ENCODE measurements around the gene PGP.

PGP gene

GRCh38 chr16:2237493-2238149, 23.0 kb upstream of the PGP start:
- DNase-seq (ENCODE audit: low read depth), result no peak

DNA sequence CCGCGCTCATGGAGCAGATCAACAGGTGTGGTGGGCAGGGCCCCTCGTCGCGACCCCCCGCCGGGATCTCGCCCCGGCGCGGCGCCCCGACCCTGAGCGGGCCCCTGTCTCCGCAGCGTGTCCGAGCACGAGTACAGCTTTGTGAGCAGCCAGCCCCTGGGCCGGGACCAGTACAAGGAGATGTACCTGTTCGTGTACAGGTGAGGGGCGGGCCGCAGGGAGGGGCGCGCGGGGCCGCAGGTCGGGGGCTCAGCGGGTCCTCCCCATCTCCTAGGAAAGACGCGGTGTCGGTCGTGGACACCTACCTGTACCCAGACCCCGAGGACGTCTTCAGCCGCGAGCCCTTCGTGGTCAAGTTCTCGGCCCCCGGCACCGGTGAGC, 22.5 kb upstream of the PGP start:
- DNase-seq (ENCODE audit: low read depth), result no peak

- DNase-seq (ENCODE audit: low read depth), result peak; percentile 50
Measured at GRCh38 chr16:2236337-2237101, 21.9 kb upstream of the PGP start, which contains the start of gene DNASE1L2. TSS of gene DNASE1L2 (plus strand) at chr16:2236444. CDS start at chr16:2236817, 373 bp downstream.

DNA sequence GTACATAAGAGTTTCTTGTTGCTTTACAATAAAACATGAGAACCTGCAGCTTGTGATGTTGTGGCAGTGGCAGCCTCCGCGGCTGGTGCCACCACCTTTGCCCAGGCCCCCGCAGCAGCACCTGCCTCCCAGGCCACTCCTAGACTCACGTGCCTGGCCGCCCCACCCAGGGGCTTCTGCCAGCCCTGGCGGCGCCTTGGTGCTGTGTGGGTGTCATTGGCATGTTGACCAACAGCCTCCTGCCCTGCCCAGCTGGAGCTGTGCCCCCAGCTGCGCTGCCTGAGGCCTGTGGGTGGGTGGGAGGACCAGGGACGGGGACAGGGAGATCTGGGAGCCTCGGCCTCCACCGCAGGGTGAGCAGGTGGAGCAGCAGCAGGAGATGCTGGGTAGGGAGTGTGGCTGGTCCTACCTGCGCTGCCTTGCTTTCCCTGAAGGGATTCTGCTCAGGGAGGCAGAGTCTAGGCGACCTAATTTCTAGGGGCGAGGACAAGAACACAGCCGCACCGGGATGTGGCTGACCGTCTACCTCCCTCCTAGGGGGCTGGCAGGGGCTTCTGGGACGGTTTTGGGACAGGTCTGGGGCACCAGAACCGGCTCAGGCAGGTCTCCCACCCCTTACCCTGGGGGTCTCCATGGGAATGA, 21.2 kb upstream of the PGP start:
- no peak for DNase-seq (ENCODE audit: low read depth)

DNA sequence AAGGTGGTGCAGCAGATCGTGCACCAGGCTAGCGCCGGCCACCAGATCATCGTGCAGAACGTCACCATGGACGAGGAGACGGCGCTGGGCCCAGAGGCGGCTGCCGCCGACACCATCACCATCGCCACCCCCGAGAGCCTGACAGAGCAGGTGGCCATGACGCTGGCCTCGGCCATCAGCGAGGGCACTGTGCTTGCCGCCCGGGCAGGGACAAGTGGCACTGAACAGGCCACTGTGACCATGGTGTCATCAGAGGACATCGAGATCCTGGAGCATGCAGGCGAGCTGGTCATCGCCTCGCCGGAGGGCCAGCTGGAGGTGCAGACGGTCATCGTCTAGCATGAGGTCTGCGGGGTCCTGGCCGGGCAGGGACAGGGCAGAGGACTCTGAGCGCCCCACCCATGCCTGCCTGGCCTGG, 20.6 kb upstream of the PGP start:
- DNase-seq (ENCODE audit: low read depth), result no peak

DNA sequence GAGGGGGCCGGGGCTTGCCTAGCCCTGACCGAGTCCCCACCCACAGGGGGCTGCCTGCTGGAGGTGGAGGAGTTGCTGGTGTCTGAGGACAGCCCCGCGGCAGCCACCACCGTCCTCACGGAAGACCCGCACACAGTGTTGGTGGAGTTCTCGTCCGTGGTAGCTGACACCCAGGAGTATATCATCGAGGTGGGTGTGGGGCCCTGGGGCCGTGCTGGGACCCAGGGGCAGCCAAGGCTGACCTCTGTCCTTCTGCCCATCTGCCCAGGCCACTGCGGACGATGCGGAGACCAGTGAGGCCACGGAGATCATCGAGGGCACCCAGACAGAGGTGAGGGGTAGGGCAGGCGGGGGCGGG, 20.2 kb upstream of the PGP start:
- no peak for DNase-seq (ENCODE audit: low read depth)

DNA sequence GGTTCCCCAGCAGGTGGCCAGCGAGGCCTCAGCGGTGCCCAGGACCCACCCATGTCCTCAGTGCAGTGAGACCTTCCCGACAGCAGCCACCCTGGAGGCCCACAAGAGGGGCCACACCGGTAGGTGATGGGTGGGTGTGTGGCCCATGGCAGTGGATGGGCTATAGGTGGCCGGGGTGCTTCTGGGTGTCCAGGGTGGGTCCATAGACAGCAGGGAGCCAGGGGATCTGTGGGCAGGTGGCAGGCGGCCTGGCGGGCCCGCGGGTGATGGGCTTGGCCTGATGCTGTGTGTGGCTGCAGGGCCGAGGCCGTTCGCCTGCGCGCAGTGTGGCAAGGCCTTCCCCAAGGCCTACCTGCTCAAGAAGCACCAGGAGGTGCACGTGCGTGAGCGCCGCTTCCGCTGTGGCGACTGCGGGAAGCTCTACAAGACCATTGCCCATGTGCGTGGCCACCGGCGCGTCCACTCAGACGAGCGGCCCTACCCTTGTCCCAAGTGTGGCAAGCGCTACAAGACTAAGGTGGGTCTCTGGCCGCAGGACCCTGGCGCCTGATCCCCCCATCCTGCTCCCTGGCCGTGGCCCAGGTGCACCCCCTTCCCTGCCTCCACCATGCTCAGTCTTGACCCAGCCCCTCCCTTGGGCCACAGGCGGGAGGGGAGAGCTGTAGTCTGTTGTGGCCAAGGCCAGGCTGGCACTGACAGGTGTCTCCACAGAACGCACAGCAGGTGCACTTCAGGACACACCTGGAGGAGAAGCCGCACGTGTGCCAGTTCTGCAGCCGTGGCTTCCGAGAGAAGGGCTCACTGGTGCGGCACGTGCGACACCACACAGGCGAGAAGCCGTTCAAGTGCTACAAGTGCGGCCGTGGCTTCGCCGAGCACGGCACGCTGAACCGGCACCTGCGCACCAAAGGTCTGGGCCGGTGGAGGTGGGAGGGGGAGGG, 19.5 kb upstream of the PGP start:
- no peak for DNase-seq (ENCODE audit: low read depth)

DNA sequence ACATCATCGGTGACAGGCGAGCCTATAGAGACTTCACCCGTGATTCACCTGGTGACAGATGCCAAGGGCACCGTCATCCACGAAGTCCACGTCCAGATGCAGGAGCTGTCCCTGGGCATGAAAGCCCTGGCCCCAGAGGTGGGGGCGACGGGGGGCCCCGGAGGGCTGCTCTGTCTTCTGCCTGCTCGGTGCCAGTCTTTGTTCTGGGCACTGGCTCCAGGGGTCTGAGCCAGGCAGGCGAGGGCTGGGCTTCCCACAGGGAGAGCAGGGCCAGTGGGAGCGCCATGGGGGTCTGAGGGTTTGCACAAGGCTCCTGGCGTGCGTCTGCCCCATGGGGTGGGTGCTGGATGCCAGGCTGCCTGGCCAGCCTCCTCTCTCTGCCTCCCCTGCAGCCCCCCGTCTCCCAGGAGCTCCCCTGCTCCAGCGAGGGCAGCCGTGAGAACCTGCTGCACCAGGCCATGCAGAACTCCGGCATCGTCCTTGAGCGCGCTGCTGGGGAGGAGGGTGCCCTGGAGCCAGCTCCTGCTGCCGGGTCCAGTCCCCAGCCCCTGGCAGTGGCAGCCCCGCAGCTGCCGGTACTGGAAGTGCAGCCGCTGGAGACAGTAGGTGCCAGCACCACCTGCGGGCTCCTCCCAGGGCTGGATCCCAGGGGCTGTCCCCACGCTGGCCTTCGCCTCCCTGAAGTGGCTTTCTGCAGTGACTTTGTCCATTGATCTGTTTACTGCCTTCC, 18.6 kb upstream of the PGP start:
- no peak for DNase-seq (ENCODE audit: low read depth)

DNA sequence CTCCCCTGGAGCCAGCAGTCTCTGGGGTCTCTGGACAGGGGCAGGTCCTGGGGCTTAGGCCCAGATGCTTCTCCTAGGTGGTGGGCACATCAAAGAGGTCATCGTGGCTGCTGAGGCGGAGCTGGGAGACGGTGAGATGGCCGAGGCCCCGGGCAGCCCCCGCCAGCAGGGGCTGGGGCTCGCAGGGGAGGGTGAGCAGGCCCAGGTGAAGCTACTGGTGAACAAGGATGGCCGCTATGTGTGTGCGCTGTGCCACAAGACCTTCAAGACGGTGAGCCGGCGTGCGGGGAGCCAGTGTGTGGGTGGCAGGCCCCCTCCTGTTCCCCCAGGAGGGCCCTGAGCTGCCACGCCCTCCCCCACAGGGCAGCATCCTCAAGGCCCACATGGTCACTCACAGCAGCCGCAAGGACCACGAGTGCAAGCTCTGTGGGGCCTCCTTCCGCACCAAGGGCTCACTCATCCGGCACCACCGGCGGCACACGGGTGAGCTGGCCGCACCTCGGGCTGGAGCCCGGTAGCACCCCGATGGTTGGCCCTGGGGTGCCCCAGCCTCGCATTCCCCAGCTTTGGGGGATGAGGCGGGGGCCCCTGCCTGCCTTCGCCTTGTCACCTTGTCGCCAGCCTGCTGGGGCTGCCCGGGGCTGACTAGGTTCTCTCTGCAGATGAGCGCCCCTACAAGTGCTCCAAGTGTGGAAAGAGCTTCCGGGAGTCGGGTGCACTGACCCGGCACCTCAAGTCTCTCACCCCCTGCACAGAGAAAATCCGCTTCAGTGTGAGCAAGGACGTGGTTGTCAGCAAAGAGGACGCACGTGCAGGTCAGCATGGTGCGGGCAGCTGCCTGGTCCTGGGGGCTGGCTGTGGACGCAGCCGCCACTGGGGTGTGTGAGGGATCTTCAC, 17.7 kb upstream of the PGP start:
- no peak for DNase-seq (ENCODE audit: low read depth)

GRCh38 chr16:2231016-2231931, 16.6 kb upstream of the PGP start:
- DNase-seq (ENCODE audit: low read depth), result peak; percentile 45

GRCh38 chr16:2230376-2230775, 15.7 kb upstream of the PGP start:
- DNase-seq (ENCODE audit: low read depth), result no peak

DNA sequence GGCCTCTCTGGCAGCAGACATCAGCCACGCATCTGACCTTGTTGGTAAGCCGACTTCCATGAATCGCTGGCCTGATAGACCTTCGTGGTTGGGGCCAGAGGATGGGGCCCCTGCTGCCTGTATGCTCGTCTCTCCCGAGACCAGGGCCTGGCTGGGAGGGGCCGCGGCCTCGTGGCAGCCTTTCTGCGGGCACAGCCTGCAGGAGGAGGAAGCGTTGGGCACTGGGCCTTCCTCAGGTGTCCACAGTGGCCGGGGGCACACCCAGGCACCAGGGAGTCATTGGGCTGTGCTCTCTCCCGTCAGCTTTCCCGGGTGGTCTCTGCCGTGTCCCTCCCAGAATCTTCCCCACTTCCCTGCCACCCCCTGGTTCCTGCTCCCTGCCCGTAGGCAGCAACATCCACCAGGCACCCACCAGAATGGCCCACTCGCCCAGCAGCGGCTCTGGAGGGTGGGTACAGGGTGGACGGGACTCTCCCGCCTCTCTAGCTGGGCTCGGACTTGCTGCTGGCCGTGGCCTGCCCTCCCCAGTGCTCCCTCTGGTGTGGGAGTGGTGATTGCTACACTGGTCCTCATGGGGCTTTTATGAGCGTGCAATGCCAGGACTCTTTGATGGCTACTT, 15.1 kb upstream of the PGP start:
- no peak for DNase-seq (ENCODE audit: low read depth)

GRCh38 chr16:2229091-2229490, 14.5 kb upstream of the PGP start:
- no peak for DNase-seq (ENCODE audit: low read depth)

GRCh38 chr16:2228161-2228824, 13.7 kb upstream of the PGP start:
- no peak for DNase-seq (ENCODE audit: low read depth)

GRCh38 chr16:2226918-2227317, 12.3 kb upstream of the PGP start:
- no peak for DNase-seq (ENCODE audit: low read depth)

GRCh38 chr16:2226245-2226793, 11.7 kb upstream of the PGP start:
- DNase-seq (ENCODE audit: low read depth), result peak; percentile 21

DNA sequence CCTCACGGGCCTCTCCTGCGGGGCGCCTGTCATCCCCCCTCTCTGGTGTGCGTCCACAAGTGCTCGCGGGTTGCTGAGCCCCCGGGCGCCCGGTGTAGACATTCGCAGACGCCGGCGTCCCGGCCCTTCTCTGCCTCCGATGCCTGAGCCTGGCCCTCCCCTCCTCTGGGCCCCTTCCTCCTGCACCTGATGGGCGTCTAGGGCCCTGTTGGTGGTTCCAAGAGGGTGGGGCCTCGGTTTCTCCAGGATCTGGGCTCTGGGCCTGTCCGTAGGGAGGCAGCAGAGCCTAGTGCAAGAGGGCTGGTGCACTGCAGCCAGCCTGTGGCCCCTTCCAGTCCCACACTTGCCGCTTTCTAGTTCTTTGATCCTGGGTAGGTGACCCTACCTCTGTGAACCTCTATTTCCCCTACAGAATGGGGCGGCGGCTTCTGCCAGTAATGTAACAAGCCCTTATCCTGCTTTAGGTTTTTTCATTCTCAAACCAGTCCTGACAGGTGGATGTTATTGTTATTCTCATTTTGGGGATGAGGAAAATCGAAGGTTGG, 9.4 kb upstream of the PGP start:
- peak; percentile 59 for DNase-seq (ENCODE audit: low read depth)
